Amniotic stem cell (primary cell): ENCODE data around the gene TTYH3.
"Not testable (repeated sequence)": the region's sequence is repeated elsewhere in the genome, so short reads cannot be mapped to it uniquely, and the experiment has no call there.

Experiments used
- DNase-seq: peaks from one replicate; lab custom pipeline; 2025; lab: John Stamatoyannopoulos, UW

Gene TTYH3, protein sequence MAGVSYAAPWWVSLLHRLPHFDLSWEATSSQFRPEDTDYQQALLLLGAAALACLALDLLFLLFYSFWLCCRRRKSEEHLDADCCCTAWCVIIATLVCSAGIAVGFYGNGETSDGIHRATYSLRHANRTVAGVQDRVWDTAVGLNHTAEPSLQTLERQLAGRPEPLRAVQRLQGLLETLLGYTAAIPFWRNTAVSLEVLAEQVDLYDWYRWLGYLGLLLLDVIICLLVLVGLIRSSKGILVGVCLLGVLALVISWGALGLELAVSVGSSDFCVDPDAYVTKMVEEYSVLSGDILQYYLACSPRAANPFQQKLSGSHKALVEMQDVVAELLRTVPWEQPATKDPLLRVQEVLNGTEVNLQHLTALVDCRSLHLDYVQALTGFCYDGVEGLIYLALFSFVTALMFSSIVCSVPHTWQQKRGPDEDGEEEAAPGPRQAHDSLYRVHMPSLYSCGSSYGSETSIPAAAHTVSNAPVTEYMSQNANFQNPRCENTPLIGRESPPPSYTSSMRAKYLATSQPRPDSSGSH

GRCh38 chr7:2631946-2632732 is at the start of gene TTYH3:
Gene TTYH3 (plus strand): TSS chr7:2631986. CDS start chr7:2632156, 170 bp downstream.
- DNase-seq = no peak

GRCh38 chr7:2582006-2582735 is 49.6 kb upstream of the TTYH3 start:
- DNase-seq = no peak

GRCh38 chr7:2583798-2584580 is 47.8 kb upstream of the TTYH3 start:
- no peak for DNase-seq

DNA sequence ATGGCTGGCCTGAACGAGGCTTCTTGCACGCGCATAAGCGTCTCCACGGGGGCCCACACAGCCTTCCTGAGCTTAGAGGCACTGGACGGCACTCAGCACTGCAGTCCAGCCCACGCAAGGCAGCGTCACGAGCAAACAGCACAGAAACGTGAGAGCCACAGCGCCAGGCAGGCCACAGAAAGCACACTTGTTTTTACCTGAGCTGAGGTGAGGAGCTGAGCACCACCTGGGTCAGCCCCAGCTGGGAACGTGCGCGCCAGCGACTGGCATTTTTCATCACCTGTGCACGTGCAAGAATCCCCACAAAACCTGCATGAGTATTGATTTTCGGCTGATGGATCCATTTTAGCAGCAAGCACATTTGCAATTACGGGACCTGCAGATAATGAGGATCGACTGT is 46.3 kb upstream of the TTYH3 start:
- no peak for DNase-seq

GRCh38 chr7:2586326-2587020 is 45.3 kb upstream of the TTYH3 start:
- DNase-seq = no peak

- no peak for DNase-seq
Measured at GRCh38 chr7:2587134-2587533, 44.7 kb upstream of the TTYH3 start.

GRCh38 chr7:2587778-2588177 is 44.0 kb upstream of the TTYH3 start:
- DNase-seq = no peak

- no peak for DNase-seq
Measured at GRCh38 chr7:2589341-2589740, 42.4 kb upstream of the TTYH3 start.

DNA sequence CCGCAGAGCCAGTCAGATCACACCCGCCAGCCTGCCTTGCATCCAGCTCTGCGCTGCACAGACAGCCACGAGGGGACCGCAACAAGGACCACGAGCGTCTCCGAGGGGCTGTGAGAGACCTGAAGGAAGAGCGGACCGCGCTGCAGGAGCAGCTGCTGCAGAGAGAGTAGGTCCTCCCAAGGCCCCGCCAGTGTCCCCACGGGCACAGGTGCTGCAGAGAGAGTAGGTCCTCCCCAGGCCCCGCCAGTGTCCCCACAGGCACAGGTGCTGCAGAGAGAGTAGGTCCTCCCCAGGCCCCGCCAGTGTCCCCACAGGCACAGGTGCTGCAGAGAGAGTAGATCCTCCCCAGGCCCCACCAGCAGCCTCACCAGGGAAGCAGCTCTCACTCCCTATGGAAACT is 41.8 kb upstream of the TTYH3 start:
- not testable (repeated sequence) for DNase-seq

DNA sequence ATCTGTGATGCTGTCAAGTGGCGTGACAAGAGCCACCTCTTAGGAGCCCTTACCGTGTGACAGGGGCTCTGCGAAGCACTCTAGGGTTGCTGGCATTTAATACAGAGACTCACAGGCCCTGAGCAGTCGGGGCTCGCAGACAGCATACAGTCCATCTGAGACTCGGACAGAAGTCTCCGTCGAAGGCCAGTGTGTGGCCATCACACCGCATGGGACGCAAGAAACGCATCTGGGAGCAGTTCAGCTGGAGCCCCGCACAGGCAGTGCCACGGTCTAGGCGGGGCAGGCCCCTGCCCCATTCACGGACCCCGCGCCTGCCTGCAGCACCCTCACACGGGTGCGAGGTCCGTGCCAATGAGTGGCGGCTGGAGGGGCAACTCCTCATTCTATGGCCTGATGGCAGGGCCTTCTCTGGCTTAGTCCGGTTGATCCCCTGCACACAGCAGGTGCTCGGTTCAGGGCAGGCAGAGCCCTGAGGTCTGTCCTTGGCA is 39.4 kb upstream of the TTYH3 start:
- no peak for DNase-seq

DNA sequence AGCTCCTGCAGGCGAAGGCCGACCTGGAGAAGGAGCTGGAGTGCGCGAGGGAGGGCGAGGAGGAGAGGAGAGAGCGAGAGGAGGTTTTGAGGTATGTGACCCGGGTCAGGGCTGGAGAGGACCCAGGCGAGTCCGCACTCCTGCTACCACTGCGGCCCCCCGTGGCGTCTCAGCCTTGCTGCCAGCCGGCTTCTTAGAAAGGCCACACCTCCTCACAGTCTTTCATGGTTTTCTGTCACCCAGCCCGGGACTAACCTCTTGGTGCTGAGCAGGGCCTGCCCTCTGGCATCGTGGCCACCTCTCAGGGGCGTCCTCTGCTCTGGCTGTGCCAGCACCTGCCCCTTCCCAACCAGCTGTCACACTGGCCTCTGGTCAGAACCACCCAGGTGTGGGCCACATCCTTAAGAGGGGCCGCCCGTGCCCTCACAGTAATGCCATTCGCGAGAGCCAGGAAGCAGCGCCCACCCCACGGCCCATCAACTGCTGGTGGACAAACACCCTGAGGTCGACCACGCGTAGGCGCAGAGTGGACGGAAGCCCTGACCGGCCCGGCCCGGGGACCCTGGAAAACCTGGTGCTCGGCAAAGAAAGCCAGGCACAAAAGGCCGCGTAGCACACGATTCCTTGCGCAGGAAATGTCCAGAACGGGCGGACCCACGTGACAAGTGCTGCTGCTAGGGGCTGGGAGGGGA is 38.6 kb upstream of the TTYH3 start:
- no peak for DNase-seq

DNA sequence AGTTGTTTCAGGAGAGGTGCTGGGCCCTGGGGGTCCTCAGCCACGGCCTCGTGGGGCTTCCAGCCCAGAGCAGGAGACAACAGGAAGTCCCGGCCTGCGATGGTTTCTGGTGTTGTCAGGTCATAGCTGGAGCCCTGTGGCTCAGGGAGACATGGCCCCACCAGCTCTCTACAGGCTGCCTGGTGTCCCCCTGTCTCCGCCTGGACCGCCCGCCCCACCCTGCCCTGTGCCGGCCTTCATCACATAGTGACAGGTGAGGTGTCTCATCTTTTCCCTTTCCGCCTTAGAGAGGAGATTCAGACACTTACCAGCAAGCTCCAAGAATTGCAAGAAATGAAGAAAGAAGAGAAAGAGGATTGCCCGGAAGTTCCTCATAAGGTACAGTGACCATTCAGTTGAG is 37.2 kb upstream of the TTYH3 start:
- no peak for DNase-seq

DNA sequence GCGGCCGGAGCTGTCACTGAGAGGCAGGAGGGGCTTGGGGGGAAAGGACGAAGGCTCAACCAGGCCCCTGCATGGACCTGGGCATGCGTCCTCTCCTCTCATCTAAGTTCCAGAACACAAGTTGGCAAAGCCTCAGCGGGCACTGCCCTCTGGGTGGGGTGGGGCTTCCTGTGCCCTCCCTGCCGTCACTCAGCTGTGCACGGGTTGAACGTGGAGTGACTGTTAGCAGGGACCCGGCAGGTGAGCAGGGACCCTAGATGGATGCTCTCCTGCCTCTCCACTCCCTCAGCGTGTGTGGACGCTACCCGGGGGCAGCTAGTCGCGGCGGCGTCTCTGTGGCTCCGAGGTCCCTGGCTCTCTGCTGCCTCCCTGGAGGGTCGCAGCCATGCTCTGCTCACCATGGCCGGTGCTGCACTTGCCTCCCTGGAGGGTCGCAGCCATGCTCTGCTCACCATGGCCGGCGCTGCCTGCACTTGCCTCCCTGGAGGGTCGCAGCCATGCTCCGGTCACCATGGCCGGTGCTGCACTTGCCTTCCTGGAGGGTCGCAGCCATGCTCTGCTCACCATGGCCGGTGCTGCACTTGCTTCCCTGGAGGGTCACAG is 36.4 kb upstream of the TTYH3 start:
- no peak for DNase-seq

GRCh38 chr7:2596464-2597272 is 35.1 kb upstream of the TTYH3 start:
- DNase-seq = no peak

DNA sequence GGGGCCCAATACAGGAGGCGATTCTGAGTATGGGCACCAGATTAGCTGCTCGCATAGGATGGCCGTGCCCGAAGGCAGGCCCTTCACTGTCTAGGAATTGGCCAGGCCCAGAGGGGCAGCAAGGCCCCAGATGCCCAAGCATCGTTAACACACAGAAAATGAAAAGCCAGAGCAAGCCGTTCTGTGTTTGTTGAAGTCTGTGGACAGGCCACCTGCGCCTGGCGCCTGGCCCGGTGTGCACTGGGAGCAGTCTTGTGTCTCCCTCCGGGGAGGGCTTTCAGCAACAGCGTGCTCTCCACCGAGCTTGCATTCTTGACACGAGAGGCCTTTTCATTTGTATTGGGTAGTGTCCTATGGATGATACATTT is 34.5 kb upstream of the TTYH3 start:
- DNase-seq = no peak

DNA sequence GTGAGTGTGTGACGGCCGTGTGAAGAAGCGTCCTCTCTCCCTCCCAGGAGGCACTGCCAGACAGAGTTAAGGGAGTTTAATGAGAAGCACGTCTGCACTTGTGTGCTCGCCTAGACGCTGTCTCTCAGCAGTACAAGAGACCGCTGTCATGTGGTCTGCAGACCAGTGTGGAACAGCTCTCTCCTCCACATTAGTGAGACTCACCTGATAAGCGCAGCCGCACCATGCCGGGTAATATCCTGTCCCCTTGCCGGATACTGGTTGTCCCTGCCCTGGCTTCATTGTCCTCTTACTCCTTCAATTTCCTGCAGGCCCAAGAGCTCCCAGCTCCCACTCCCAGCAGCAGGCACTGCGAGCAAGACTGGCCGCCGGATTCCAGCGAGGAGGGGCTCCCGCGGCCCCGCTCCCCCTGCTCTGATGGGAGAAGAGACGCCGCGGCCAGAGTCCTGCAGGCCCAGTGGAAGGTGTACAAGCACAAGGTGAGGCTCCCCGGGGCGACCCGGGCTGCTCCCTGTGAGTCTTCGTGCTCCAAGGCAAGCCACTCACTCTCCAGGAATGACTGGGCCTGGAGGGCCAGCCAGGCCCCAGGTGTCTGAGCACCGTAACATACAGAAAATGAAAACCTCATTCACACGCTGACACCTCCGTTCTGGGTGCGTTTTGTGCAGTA is 33.5 kb upstream of the TTYH3 start:
- no peak for DNase-seq

GRCh38 chr7:2601065-2601464 is 30.7 kb upstream of the TTYH3 start:
- no peak for DNase-seq

GRCh38 chr7:2601907-2602306 is 29.9 kb upstream of the TTYH3 start:
- DNase-seq = no peak
